ENCODE measurements around the gene SORBS1. TPM values are rescaled to one million over a fixed set of nuclear protein-coding genes. Genes with fewer than 3 reads are reported as not detected.

The SORBS1 gene
- total RNA-seq, 1 experiment from 2014 or later: 39.9 TPM

GRCh38 chr10:95297402-95297801 lies 263.8 kb downstream of the SORBS1 start:
- Mint-ChIP-seq H3K27me3 (ENCODE audit: low read depth) (peaks cover 46% of the 10 kb centered on the region), H3K9me3 (no peaks in the 10 kb centered on the region), H3K4me1 (peaks cover 30% of the 10 kb centered on the region), H3K36me3 (no peaks in the 10 kb centered on the region), H3K27ac (no peak overlapping the region), H3K4me3 (no peak overlapping the region)
- POLR2A ChIA-PET: no interaction called here
- TF ChIP-seq RORB (CRISPR knock-in tag; IDR thresholded peaks at IDR 0.05) (no peak), NFE2L1 (CRISPR knock-in tag; IDR thresholded peaks at IDR 0.05) (no peak), SMAD3 (CRISPR knock-in tag; IDR thresholded peaks at IDR 0.05; ENCODE audit: borderline replicate concordance) (no peak), ETV6 (CRISPR knock-in tag; IDR thresholded peaks at IDR 0.05) (no peak), PRRX2 (CRISPR knock-in tag; IDR thresholded peaks at IDR 0.05) (no peak), NFATC4 (CRISPR knock-in tag; IDR thresholded peaks at IDR 0.05) (no peak), ESRRA (CRISPR knock-in tag; IDR thresholded peaks at IDR 0.05; ENCODE audit: borderline replicate concordance) (no peak)
- ATAC-seq (no peak), DNase-seq (ENCODE audit: low spot score) (no peak)
- CTCF ChIA-PET: no interaction called here

- ChIA-PET POLR2A (no interaction called here), CTCF (interaction anchor here (1.0 kb wide), 1 partner anchor 67 kb away, joined by 3 read pairs; no protein-coding TSS in a partner anchor)
- H3K4me3 Mint-ChIP-seq: no peak overlapping the region
- H3K27me3 Mint-ChIP-seq (ENCODE audit: low read depth): peaks cover 48% of the 10 kb centered on the region
- no peaks in the 10 kb centered on the region for H3K36me3 Mint-ChIP-seq
- DNase-seq (ENCODE audit: low spot score) (no peak), ATAC-seq (no peak)
- H3K9me3 Mint-ChIP-seq: no peaks in the 10 kb centered on the region
- TF ChIP-seq ZSCAN18 (CRISPR knock-in tag; IDR thresholded peaks at IDR 0.05) (no peak), ATF3 (CRISPR knock-in tag; conservative IDR thresholded peaks at IDR 0.05) (no peak), MLX (CRISPR knock-in tag; IDR thresholded peaks at IDR 0.05) (no peak)
- no peak overlapping the region for H3K27ac Mint-ChIP-seq
- peaks cover 32% of the 10 kb centered on the region for H3K4me1 Mint-ChIP-seq
Measured at GRCh38 chr10:95296764-95297163, 264.4 kb downstream of the SORBS1 start.

- TF ChIP-seq PRDM15 (CRISPR knock-in tag; IDR thresholded peaks at IDR 0.05) (peak; percentile 90), MAX (CRISPR knock-in tag; IDR thresholded peaks at IDR 0.05) (peak; percentile 26; the same call in 1 of the 2 replicates), ZNF263 (CRISPR knock-in tag; IDR thresholded peaks at IDR 0.05; ENCODE audit: low read depth) (no peak)
- ATAC-seq (peak; percentile 51), DNase-seq (ENCODE audit: low spot score) (peak; percentile 71)
- ChIA-PET CTCF (interaction anchor here (0.6 to 1.6 kb wide), 10 partner anchors 9 to 398 kb away, joined by 3 to 9 read pairs (median 3); partner anchors contain the start of gene TCTN3), POLR2A (interaction anchor here (0.5 to 0.8 kb wide), 2 partner anchors 16 to 20 kb away, joined by 3 read pairs; no protein-coding TSS in a partner anchor)
- peak overlapping the region; percentile 50 for H3K4me3 Mint-ChIP-seq
- peaks cover 37% of the 10 kb centered on the region for H3K4me1 Mint-ChIP-seq
- no peaks in the 10 kb centered on the region for H3K36me3 Mint-ChIP-seq
- H3K9me3 Mint-ChIP-seq: no peaks in the 10 kb centered on the region
- peaks cover 55% of the 10 kb centered on the region for H3K27me3 Mint-ChIP-seq (ENCODE audit: low read depth)
- H3K27ac Mint-ChIP-seq: peak overlapping the region; percentile 28
Measured at GRCh38 chr10:95295031-95295755, 266.0 kb downstream of the SORBS1 start.

Measured in WTC11 (cell line).